Left renal pelvis (tissue), 4 donors: ENCODE data around the gene WFDC10B. TPM values are rescaled to one million over a fixed set of nuclear protein-coding genes. Genes with fewer than 3 reads are reported as not detected.
"Not testable (repeated sequence)": the region's sequence is repeated elsewhere in the genome, so short reads cannot be mapped to it uniquely, and the experiment has no call there.

Source experiments
- DNase-seq, 4 donors: peaks; one replicate each; pipeline ENCODE4 v3.0.0-alpha.2; 2013; ENCODE audit warnings: low read depth in 4 of 4, low spot score in 3 of 4
- polyA plus RNA-seq, 4 donors: library from polyadenylated mRNA; unstranded; fragments of 120-200 nt; gene quantifications; one replicate each; pipeline ENCODE4 v1.2.1, GENCODE V29; 2013; ENCODE audit not compliant: insufficient read length in 4 of 4

Gene WFDC10B
- polyA plus RNA-seq, 4 donors, result not detected

DNA sequence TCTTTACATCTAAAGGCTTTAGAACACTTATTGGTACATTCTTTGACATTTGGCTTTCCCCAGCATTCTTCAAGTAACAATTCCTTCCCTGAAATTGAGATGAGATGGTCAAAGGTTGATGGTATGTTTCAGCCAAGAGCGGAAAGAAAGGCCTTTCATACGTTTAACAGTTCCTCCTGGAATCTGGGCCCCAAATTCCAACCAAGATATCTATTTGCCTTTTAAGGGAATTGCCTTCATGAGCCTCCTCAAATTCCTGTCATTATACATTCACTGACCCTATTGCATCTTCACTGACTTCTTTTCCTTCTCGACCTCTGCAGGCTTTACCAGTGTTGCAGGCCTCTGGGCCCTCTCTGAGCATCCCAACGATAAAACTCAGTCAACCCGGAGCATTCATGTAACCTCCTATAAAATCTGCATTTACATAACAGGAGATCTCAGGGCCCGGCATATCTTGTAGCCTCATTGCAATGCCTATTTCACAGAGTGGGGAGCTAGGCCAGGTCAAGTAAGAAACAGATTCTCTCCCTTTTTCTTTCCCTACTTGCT, 55.4 kb downstream of the WFDC10B start:
- no peak for DNase-seq

DNA sequence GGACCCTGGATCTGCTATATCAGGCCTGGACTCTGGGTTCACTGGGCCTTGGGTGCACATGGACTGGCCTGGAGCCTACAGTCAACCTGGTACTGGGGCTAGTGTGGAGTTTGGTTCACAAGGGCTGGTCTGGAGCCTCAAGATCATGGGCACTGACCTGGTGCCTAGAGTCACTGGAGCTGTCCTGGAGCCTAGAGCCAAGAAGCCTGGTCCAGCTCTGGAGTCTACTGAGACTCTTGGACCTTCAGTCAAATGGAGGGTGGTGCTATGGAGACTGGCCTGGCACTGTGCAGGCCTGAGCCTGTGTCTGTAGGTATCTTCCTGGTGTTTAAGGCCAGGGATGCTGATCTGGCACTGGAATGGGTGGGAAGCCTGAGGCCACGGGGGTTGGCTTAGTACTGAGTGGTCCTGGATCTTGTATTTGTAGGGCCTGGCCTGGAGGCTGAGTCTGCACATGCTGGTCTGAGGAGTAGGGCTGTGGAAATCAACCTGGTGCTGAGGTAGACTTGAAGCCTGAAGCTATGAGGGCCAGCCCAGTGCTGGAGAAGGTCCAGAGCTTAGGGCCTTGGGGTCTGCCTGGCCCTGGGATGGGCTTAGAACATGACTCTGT, 57.3 kb downstream of the WFDC10B start:
- DNase-seq, result no peak

DNA sequence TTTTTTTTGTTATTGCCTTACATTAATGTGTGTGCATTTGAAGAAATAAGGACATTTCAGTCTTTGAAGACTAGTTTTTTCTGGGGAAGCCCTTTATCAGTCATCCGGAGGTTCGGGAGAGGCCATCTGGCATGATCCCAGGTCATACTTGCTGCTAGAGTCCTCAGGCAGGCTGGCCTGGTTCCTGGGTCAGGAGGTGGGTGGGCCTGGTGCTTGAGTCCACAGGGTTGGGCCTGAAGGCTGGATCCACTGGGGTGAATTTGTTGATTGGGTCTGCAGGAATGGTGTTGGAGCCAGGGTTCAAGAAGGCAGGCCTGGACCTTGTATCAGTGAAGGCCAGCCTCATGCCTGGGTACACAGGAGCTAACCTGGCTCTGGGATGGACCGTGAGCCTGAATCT, 57.9 kb downstream of the WFDC10B start:
- DNase-seq, result no peak

DNA sequence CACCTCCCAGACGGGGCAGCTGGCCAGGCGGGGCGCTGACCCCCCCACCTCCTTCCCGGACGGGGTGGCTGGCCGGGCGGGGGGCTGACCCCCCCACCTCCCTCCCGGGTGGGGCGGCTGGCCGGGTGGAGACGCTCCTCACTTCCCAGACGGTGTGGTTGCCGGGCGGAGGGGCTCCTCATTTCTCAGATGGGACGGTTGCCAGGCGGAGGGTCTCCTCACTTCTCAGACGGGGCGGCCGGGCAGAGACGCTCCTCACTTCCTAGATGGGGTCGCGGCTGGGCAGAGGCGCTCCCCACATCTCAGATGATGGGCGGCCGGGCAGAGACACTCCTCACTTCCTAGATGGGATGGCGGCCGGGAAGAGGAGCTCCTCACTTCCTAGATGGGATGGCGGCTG, 59.0 kb downstream of the WFDC10B start:
- DNase-seq, result not testable (repeated sequence)

DNA sequence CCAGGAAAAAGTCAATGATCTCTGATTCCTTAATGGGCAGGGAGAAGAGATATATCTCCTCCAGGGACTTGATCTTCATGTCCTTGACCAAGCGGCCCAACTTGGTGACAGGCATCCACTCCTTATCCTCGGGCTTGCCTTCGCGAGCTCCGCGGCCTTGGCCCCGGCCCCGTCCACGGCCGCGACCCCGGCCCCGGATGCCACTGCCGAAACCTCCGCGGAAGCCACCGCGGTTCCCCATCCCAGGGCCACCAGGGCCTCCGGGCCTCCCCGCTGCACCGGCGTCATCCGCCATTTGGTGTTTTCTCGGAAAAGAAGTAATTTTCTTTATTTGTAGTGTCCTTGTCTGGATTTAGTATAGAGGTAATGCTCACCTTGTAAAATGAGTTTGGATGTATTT, 63.7 kb downstream of the WFDC10B start:
- not testable (repeated sequence) for DNase-seq

DNA sequence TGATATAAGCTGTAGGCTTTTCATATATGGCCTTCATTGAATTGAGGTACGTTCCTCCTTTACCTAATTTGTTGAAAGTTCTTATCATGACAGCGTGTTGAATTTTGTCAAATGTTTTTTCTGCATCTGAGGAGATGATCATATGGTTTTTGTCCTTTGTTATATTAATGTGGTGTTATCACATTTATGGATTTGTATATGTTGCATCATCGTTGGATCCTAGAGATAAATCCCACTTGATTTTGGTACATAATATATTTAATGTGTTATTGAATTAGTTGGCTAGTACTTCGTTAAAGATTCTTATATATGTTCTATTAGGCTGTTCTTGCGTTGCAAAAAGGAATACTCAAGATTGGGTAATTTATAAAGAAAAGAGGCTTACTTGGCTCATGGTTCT, 65.1 kb downstream of the WFDC10B start:
- no peak for DNase-seq

DNA sequence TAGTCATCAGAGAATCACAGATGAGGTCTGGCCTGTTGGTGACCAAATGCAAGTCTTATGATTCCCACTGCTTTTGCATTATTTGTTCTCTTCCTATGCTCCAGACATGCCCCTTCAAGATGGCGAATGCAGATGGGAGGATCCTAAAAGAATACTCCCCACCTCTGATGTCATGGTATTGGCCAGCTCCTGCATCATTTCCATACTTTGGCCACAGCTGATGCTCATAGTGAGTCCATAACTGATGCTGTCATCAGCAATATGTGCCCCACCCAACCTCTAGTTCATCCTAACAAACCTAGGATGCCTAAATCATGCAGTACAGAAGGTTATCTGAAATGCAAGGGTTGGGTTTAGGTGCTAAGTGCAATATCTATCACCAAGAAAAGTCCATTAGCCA, 68.3 kb downstream of the WFDC10B start:
- DNase-seq, result no peak

Other genes with a start within 250 kb of the WFDC10B start
- gene WFDC2, start 235.3 kb downstream of the WFDC10B start, polyA plus RNA-seq, result 100 to 1,000 TPM in 3 of 4 donors, 10 to 100 TPM in 1; 10.7 to 228 (median 172) TPM
- gene SPINT3, start 189.4 kb downstream of the WFDC10B start, polyA plus RNA-seq, result not detected
- gene WFDC6, start 165.5 kb downstream of the WFDC10B start, polyA plus RNA-seq, result under 1 TPM in 1 of 4 donors, not detected in 3; 0.24 TPM
- under 1 TPM in 3 of 4 donors, not detected in 1; 0.13 to 0.50 (median 0.17) TPM for gene EPPIN, start 157.6 kb downstream of the WFDC10B start, polyA plus RNA-seq
- gene WFDC8, start 125.7 kb downstream of the WFDC10B start, polyA plus RNA-seq, result under 1 TPM in 3 of 4 donors, not detected in 1; 0.14 to 0.21 (median 0.14) TPM
- not detected for gene WFDC10A, start 75.3 kb downstream of the WFDC10B start, polyA plus RNA-seq
- not detected for gene WFDC9, start 73.7 kb downstream of the WFDC10B start, polyA plus RNA-seq
- gene WFDC11, start 34.8 kb downstream of the WFDC10B start, polyA plus RNA-seq, result not detected
- gene WFDC13, start 3.0 kb downstream of the WFDC10B start, polyA plus RNA-seq, result under 1 TPM in 1 of 4 donors, not detected in 3; 0.13 TPM
- not detected for gene SPINT4, start 17.3 kb upstream of the WFDC10B start, polyA plus RNA-seq
- 1 to 10 TPM in 3 of 4 donors, under 1 TPM in 1; 0.90 to 1.6 (median 1.3) TPM for gene WFDC3, start 86.9 kb upstream of the WFDC10B start, polyA plus RNA-seq
- 10 to 100 TPM; 31.1 to 39.0 (median 34.4) TPM for gene DNTTIP1, start 86.9 kb upstream of the WFDC10B start, polyA plus RNA-seq
- 10 to 100 TPM; 59.8 to 69.9 (median 67.4) TPM for gene UBE2C, start 107.6 kb upstream of the WFDC10B start, polyA plus RNA-seq
- gene TNNC2, start 122.3 kb upstream of the WFDC10B start, polyA plus RNA-seq, result 1 to 10 TPM in 1 of 4 donors, under 1 TPM in 3; 0.47 to 1.3 (median 0.58) TPM
- gene SNX21, start 128.8 kb upstream of the WFDC10B start, polyA plus RNA-seq, result 10 to 100 TPM; 11.5 to 21.1 (median 15.8) TPM
- 10 to 100 TPM; 16.9 to 31.3 (median 22.8) TPM for gene ACOT8, start 152.4 kb upstream of the WFDC10B start, polyA plus RNA-seq
- 1 to 10 TPM; 4.2 to 5.6 (median 4.9) TPM for gene ZSWIM3, start 152.6 kb upstream of the WFDC10B start, polyA plus RNA-seq
- gene ZSWIM1, start 176.2 kb upstream of the WFDC10B start, polyA plus RNA-seq, result 10 to 100 TPM; 11.1 to 19.4 (median 13.9) TPM
- 1 to 10 TPM; 1.7 to 7.8 (median 2.8) TPM for gene SPATA25, start 182.6 kb upstream of the WFDC10B start, polyA plus RNA-seq
- gene NEURL2, start 186.2 kb upstream of the WFDC10B start, polyA plus RNA-seq, result 10 to 100 TPM in 1 of 4 donors, 1 to 10 TPM in 3; 2.0 to 11.0 (median 4.3) TPM
- 100 to 1,000 TPM in 3 of 4 donors, 10 to 100 TPM in 1; 83.2 to 156 (median 115) TPM for gene CTSA, start 186.3 kb upstream of the WFDC10B start, polyA plus RNA-seq
- 100 to 1,000 TPM in 3 of 4 donors, 10 to 100 TPM in 1; 72.7 to 139 (median 126) TPM for gene PLTP, start 207.1 kb upstream of the WFDC10B start, polyA plus RNA-seq
- 10 to 100 TPM; 41.1 to 49.7 (median 43.7) TPM for gene PCIF1, start 229.7 kb upstream of the WFDC10B start, polyA plus RNA-seq